Measurements from ENCODE around the gene XXYLT1.

The XXYLT1 gene

DNA sequence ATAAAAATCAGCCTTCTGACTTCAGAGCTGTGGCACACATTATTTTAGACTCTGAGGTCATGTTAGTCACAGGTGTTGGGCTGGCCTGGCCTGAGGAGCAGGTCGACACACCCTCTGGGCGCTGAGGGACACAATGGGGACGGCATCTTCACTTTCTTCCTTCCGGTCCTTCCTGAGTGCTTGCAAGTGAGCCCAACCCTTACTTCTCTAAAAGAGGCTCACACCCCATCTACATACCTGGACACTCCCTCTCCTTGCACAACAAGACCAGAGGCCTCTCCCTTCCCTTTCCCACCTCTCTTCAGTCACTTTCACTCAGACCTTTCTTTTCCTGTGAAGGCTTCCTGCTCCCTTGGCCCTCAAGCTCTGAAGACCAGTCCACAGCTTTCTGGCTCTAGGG is 85.4 kb downstream of the XXYLT1 start:
- DNase-seq (ENCODE audit: low read depth): no peak

- DNase-seq (ENCODE audit: low read depth): peak; percentile 28
Measured at GRCh38 chr3:195184716-195185421, 86.1 kb downstream of the XXYLT1 start.

DNA sequence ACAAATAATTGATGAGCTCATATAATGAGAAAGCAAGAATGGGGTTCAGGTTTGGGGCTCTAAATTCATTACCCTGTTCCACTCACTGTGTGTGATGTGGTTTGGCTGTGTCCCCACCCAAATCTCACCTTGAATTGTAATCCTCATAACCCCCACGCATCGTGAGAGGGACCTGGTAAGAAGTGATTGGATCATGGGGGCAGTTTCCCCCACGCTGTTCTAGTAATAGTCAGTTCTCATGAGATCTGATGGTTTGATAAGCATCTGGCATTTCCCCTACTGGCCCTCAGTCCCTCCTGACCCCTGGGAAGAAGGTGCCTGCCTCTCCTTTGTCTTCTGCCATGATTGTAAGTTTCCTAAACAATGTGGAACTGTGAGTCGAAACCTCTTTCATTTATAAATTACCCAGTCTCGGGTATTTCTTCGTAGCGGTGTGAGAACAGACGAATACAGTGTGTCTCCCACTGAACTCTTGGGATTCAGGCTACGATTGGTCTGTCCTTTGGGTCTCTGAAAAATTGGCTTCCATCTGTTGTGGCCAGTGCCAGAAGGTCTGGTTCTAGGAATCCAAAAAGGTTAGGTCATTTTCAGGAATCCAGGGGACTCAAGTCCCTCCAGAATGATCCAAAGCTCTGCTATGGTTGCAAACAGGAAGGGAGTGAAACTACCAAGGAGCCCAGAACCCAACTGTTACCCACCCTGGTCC is 87.7 kb downstream of the XXYLT1 start:
- peak; percentile 37 for DNase-seq (ENCODE audit: low read depth)

DNA sequence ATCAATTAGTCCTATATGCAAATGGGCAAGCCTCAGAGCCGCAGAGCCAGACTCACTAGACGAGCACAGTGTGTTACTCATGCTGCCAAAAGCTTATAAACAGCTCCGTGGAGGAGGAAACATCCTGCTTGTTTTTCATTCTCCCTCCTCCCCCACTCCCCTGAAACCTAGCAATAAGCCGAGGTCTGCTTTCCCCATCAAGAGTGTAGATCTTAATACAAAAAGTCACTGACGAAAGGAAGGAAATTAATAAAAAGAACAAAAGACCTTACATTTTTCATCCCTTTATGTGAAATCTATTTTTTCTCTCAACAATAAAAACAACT is 88.5 kb downstream of the XXYLT1 start:
- DNase-seq (ENCODE audit: low read depth): peak; percentile 82

- peak; percentile 63 for DNase-seq (ENCODE audit: low read depth)
Measured at GRCh38 chr3:195181741-195182469, 89.1 kb downstream of the XXYLT1 start.

DNA sequence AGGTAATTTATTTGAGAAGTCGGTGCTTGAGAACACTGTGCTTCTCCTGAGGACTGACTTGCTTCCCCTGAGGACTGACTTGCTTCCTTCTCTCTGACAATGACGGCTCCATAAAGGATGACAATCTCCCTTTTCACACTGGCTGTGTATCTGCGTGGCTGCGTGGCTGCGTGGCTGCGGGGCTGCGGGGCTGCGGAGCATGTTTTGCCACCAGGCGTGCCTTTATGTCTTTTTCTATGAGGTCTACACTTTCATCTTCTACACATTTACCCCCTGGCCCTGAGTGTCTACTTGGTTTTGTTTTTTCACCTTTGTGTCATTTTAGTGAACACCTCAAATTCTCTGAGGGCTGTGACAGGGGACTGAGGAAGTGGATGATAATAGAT is 89.9 kb downstream of the XXYLT1 start:
- no peak for DNase-seq (ENCODE audit: low read depth)

DNA sequence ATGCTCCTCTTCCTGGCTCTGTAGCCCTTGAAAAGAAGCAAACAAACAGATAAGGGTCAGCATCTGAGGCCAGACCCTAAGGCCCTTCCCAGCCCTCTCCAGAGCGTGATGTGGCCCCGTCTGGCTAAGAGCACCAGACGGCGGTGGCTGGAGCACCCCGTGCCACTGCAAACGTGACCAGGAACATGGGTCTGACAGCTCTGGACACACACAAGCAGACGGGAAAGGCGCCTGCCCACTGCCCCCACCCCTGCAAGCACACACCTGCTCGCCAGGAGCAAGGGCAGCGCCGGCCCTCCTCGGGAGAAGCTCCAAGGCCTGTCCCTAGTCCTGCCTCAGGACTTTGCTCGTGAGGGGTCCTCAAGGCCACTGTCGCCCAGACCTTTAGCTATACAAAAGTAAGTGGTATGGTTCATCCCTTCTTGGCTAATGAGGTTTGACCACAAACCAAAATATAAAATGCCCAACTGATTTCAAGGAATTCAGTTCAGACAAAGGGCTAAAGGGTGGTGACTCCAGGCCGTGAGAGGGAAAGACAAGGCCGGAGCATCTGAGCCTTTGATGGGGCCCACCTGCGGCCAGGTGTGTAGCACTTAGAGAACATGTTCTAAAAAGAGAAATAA is 90.4 kb downstream of the XXYLT1 start:
- no peak for DNase-seq (ENCODE audit: low read depth)

DNA sequence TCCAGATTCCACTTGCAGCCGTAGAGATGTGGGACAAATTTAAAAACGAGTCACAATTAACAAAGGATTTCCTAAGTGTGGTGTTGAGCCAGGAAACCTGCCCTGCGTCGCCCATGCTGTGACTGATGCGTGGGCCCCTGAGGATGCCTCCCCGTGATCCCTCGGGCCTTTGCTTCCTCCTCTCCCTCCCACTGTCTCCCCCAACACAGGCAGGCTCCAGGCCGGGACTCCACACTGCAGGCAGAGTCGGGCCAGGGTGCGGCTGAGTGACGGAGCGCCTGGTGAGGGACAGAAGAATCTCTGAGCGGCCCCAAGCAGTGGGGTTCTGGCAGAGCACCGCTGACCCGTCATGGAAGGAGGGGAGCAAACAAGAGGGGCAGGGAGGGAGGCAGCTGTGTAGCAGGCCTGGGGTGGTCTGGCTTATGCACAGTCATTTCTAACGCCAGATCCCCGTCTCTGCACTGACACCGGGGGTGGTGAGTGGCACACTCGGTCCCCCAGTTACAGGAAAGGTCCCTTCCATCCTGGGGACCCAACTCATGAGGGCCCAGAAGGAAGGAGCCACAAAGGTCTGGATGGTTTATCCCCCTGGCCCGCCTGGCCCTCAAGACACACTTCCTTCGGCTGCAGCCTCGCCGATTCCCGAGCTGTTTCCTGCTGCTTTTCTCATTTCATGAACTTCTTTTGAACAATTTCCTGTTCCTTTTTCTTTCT is 91.0 kb downstream of the XXYLT1 start:
- no peak for DNase-seq (ENCODE audit: low read depth)

GRCh38 chr3:195178124-195178910 is 92.6 kb downstream of the XXYLT1 start:
- DNase-seq (ENCODE audit: low read depth): no peak

DNA sequence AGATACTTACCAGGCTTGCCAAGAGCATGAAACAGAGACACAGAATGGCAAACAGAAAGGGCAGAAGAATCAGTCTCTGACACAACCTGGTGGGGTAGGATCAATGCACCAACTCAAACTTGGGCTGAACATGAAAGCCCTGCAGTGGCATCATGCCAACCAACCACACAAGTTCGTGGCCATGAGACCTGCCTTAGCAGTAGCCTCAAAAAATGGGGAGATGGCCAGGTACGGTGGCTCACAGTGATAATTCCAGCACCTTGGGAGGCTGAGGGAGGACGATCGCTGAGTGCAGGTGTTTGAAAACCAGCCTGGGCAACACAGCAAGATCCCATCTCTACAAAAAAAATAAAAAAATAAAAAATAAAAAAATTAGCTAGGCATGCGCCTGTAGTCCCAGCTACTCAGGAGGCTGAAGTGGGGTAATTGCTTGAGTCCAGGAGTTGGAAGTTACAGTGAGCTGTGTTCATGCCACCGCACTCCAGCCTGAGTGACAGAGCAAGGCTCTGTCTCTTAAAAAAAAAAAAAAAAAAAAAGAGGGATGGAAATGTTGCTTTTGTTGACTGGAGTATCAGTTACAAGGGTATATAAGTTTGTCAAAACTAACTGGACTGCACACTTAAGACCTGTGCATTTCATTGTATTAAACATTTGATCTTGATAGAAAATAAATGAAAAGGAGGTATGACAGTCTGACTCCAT is 93.4 kb downstream of the XXYLT1 start:
- no peak for DNase-seq (ENCODE audit: low read depth)

DNA sequence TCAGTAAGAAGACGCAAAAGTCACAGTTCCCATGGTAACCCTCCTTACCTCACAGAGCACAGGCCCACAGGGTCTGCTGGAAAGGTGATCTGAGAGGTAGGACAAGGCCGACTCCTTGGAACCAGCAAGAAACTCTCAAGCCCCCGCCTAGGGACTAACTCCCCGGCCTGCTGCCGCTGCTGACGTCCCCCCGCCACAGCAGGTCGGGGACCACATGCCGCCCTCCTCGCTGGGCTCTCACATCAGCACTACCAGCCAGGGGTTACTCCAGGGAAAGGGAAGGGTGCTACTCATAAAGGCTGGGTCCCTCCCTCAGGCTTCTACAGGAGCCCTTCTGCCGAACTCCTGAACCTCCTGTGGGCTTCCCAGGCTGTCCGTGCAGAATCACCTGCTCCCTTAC is 94.2 kb downstream of the XXYLT1 start:
- DNase-seq (ENCODE audit: low read depth): no peak

DNA sequence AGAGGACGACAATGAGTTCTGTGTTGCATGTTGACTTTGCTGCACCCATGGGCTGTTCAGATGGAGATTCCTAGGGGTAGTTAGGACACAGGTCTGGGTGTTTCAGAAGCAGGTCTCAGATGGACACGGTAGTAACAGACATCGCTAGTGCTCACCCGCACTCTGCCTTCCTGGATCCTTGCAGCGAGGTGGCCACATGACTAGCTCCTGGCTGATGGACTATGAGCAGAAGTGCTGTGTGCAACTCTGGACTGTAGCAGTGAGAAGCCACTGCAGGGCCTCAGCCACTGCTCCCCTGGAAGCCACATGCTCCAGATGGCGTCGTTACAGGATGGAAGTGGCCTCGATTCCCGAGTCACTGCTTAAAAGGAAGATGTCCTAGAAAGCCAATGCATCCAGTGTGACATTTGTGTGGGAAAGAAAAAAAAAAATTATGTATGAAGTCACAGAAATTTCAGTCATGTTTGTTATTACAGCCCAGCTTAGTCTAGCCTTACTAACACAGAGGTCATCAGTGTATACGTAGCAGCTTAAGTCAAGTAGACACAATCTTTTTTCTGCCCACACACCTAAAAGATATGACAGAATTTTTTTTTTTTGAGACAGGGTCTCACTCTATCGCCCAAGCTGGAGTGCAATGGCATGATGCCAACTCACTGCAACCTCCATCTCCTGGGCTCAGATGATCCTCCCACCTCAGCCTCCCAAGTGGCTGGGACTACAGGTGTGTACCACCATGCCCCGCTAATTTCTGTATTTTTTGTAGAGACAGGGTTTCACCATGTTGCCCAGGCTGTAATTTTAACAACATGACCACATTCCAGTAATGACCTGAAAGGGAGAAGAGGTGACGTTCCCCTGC is 95.3 kb downstream of the XXYLT1 start:
- no peak for DNase-seq (ENCODE audit: low read depth)

GRCh38 chr3:195175076-195175475 is 95.9 kb downstream of the XXYLT1 start:
- DNase-seq (ENCODE audit: low read depth): no peak

DNA sequence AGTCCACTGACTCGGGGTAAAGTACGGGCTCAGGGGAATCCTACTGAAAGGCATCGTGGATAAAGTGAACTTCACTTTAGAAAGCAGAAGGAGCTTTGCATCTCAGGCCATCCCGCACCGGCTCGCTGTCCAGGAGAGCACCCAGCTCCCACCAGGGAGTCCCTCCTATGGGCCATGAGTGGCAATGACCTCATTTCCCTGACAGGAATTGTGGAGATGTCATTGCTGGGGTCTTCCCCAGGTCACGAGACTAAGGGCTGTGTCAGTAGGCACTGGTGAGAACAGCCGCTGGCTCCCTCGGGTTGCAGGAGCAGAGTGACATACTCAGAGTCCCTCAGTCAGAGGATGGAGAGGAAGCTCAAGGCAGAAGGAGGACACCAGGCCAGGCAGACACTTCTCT is 97.3 kb downstream of the XXYLT1 start:
- DNase-seq (ENCODE audit: low read depth): peak; percentile 23

DNA sequence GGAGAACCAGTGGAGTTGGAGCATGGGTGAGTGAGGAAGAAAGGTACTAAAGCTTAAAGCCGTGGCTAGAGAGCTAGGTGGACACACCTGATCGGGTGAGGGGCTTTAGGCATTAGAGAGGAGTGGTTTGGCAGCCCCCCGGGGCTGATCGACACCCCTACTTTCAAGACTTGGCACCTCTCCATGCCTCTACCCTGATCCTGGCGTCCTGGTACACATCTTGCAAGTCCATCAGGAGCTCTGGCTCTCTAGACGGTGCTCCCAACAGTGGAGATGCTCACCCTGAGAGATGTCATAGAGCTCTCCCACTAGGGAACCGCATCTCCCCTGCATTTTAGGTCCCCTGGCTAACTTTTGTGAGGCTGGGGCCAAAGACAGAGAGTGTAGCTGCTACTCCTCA is 98.1 kb downstream of the XXYLT1 start:
- no peak for DNase-seq (ENCODE audit: low read depth)

DNA sequence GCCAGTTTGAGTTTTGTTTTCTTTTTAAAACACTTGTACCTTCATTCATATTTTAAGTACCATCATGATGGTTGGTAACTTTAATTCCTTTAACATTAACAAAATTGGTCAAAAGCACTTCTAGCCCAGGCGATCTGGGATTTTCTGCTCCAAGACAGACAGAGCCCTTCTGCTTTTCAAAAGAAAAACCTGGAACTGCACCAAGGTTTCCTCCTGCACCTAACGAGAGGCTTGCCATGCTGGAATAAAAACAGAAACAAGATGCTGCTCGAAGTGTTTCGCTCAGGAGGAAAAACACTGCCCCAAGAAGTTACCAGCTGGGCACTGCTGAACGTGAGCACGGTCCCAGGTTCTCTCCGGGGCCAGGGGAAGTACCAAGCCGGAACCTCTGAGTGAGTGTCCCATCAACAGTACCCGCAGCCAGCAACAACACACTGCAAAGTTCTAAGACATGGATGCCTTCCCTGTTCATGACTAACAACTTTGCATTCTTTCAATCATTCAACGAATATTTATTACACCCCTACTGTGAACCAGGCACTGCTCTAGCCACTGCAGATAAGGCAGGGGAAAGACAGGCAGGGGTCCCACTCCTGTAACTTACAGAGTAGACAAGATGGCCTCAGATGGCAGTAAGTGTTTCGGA is 98.8 kb downstream of the XXYLT1 start:
- peak; percentile 57 for DNase-seq (ENCODE audit: low read depth)

- no peak for DNase-seq (ENCODE audit: low read depth)
Measured at GRCh38 chr3:195171093-195171873, 99.7 kb downstream of the XXYLT1 start.

DNA sequence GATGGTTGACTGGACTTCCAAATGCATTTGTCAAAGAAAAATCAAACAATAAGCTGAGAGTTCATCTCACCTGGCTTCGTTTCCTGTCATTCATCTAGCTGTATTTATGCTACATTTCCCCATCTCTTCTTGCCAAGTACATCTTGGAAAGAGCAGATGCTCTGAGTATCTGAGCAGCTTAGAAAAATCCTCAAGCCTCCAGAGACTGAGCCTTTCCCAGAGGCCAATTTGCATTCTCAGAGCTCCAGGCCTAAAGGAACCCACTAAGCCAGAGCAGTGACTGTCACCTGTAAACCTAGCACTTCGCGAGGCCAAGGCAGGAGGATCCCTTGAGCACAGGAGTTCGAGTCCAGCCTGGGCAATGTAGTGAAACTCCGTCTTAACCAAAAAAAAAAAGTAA is 100.5 kb downstream of the XXYLT1 start:
- no peak for DNase-seq (ENCODE audit: low read depth)

Data from EH (cell line).